ENCODE results near the gene UBE4B. TPM values are rescaled to one million over a fixed set of nuclear protein-coding genes. Genes with fewer than 3 reads are reported as not detected.
A peak's percentile ranks its signal among the peaks of the same experiment; 100 is the strongest.

Gene UBE4B
- total RNA-seq, 1 experiment from 2014 or later = 80.8 TPM

- TF ChIP-seq FOXP4 (CRISPR knock-in tag; IDR thresholded peaks at IDR 0.05) (peak; percentile 17; the same call in 1 of the 2 replicates), ZNF138 (CRISPR knock-in tag; conservative IDR thresholded peaks at IDR 0.05) (no peak), STAT6 (CRISPR knock-in tag; conservative IDR thresholded peaks at IDR 0.05; ENCODE audit: low read depth) (no peak), SMAD4 (CRISPR knock-in tag; IDR thresholded peaks at IDR 0.05) (no peak)
These were observed at the start of gene UBE4B (continued) for GRCh38 chr1:10032590-10033358.

GRCh38 chr1:9984253-9984652, 48.5 kb upstream of the UBE4B start:
- no peaks in the 10 kb centered on the region for H3K9me3 Mint-ChIP-seq
- no peak for TF ChIP-seq ATF3 (CRISPR knock-in tag; conservative IDR thresholded peaks at IDR 0.05)
- no peak for TF ChIP-seq HMGXB4 (CRISPR knock-in tag; IDR thresholded peaks at IDR 0.05)
- no peak for TF ChIP-seq TEAD4 (CRISPR knock-in tag; IDR thresholded peaks at IDR 0.05)
- TF ChIP-seq ARID4B (CRISPR knock-in tag; IDR thresholded peaks at IDR 0.05; ENCODE audit: borderline replicate concordance) = no peak
- no peak for TF ChIP-seq NFATC4 (CRISPR knock-in tag; IDR thresholded peaks at IDR 0.05)
- TF ChIP-seq ZNF263 (CRISPR knock-in tag; IDR thresholded peaks at IDR 0.05; ENCODE audit: low read depth) = no peak
- no peak for TF ChIP-seq NFE2L1 (CRISPR knock-in tag; IDR thresholded peaks at IDR 0.05)
- no peak for TF ChIP-seq ZNF671 (CRISPR knock-in tag; IDR thresholded peaks at IDR 0.05)
- TF ChIP-seq ELF4 (CRISPR knock-in tag; IDR thresholded peaks at IDR 0.05; ENCODE audit: low read depth) = no peak
- TF ChIP-seq ZMAT4 (CRISPR knock-in tag; IDR thresholded peaks at IDR 0.05) = no peak
- TF ChIP-seq JUN (CRISPR knock-in tag; IDR thresholded peaks at IDR 0.05) = no peak
- H3K4me1 Mint-ChIP-seq = no peaks in the 10 kb centered on the region

More at GRCh38 chr1:9984253-9984652, 48.5 kb upstream of the UBE4B start:
- ChIA-PET POLR2A (no interaction called here), CTCF (no interaction called here)
- DNase-seq (ENCODE audit: low spot score) (no peak), ATAC-seq (no peak)
- no peak overlapping the region for H3K27ac Mint-ChIP-seq
- H3K36me3 Mint-ChIP-seq = no peaks in the 10 kb centered on the region
- no peaks in the 10 kb centered on the region for H3K27me3 Mint-ChIP-seq (ENCODE audit: low read depth)
- H3K4me3 Mint-ChIP-seq = no peak overlapping the region

All from WTC11 (cell line).